HepG2 (cell line): Measurements from ENCODE around the gene CROT. TPM values are rescaled to one million over a fixed set of nuclear protein-coding genes. Genes with fewer than 3 reads are reported as not detected.

Experiments used
- CHD4 ChIP-seq: fragments of 200-600 bp; sonication (generic); IDR thresholded peaks from 2 replicates; pipeline ENCODE4 v1.7.0; 2017; ENCODE audit warnings: mild to moderate bottlenecking, low read length, borderline replicate concordance
- CREM ChIP-seq, 2 experiments: sonication (generic) in 1 of 2; formaldehyde crosslinking in 1 of 2; IDR thresholded peaks; 2 replicates each; pipeline versions ENCODE4 v1.4.0 to v1.6.1; 2016 to 2020; ENCODE audit warnings: antibody characterized with exemption in 1 of 2, mild to moderate bottlenecking in 1 of 2, missing genetic modification reagents in 1 of 2
- ELF3 ChIP-seq: IDR thresholded peaks from 2 replicates; pipeline ENCODE4 v1.6.1; 2016; ENCODE audit warnings: missing genetic modification reagents, missing compliant biosample characterization
- FOXM1 ChIP-seq: sonication (generic); formaldehyde crosslinking; IDR thresholded peaks from 2 replicates; pipeline ENCODE4 v1.5.0; 2020; ENCODE audit warnings: missing genetic modification reagents
- MAZ ChIP-seq, 2 experiments: sonication (generic) in 1 of 2; formaldehyde crosslinking in 1 of 2; IDR thresholded peaks; 2 replicates each; pipeline versions ENCODE4 v1.5.0 to v1.6.1; 2012 to 2020; ENCODE audit warnings: low read depth in 2 of 2, mild to moderate bottlenecking in 2 of 2, borderline replicate concordance in 1 of 2, improper control_type of control experiment in 1 of 2, low read length in 1 of 2, missing genetic modification reagents in 1 of 2, moderate library complexity in 1 of 2
- MEF2D ChIP-seq: sonication (generic); formaldehyde crosslinking; IDR thresholded peaks from 2 replicates; pipeline ENCODE4 v1.5.1; 2020; ENCODE audit warnings: mild to moderate bottlenecking, missing genetic modification reagents
- NPAS2 ChIP-seq: sonication (generic); formaldehyde crosslinking; IDR thresholded peaks from 2 replicates; pipeline ENCODE4 v1.8.0; 2022; ENCODE audit warnings: mild to moderate bottlenecking, missing genetic modification reagents, borderline replicate concordance
- SAP130 ChIP-seq: IDR thresholded peaks from 2 replicates; pipeline ENCODE4 v1.6.1; 2016; ENCODE audit warnings: low read depth
- ZMYM4 ChIP-seq: sonication (generic); formaldehyde crosslinking; IDR thresholded peaks from 2 replicates; pipeline ENCODE4 v1.8.1; 2023; ENCODE audit warnings: mild to moderate bottlenecking, missing genetic modification reagents
- ZNF703 ChIP-seq: sonication (generic); formaldehyde crosslinking; IDR thresholded peaks from 2 replicates; pipeline ENCODE4 v1.5.1; 2020; ENCODE audit warnings: missing genetic modification reagents, mild to moderate bottlenecking, moderate library complexity, borderline replicate concordance
- ZNF879 ChIP-seq: sonication (generic); formaldehyde crosslinking; IDR thresholded peaks from 2 replicates; pipeline ENCODE4 v1.8.1; 2023; ENCODE audit warnings: missing genetic modification reagents
- polyA plus RNA-seq, 8 experiments: library from polyadenylated mRNA; depleted of rRNA in 3 of 8; stranded (reverse) in 7 of 8; unstranded in 1 of 8; fragments of >200 nt; fragmentation: Illumina TruSeq in 4 of 8; extraction: Trizol in 4 of 8; gene quantifications; 2 replicates each; pipeline versions ENCODE4 v1.2.1 to v1.2.3, GENCODE V29; 2011 to 2016; ENCODE audit warnings: low read depth in 4 of 8, missing spikeins in 1 of 8, mixed read lengths in 1 of 8; ENCODE audit not compliant: insufficient read depth in 1 of 8
- total RNA-seq, 5 experiments: library from RNA; depleted of rRNA; stranded (reverse); fragments of >200 nt; fragmentation: Illumina TruSeq; extraction: Trizol; gene quantifications; 2 replicates each; pipeline ENCODE4 v1.2.3, GENCODE V29; 2016; ENCODE audit warnings: low read depth in 1 of 5
- TF ChIP-seq, protein P1 (sequence below): IDR thresholded peaks from 2 replicates; pipeline ENCODE4 v1.6.1; 2016; ENCODE audit warnings: control low read depth
- TF ChIP-seq, protein P2 (sequence below): IDR thresholded peaks from 2 replicates; pipeline ENCODE4 v1.6.1; 2016
- TF ChIP-seq, protein P3 (sequence below): sonication (generic); formaldehyde crosslinking; IDR thresholded peaks from 2 replicates; pipeline ENCODE4 v1.4.0; 2020; ENCODE audit warnings: missing genetic modification reagents
- TF ChIP-seq, protein P4 (sequence below): sonication (generic); formaldehyde crosslinking; conservative IDR thresholded peaks from 2 replicates; pipeline ENCODE4 v1.8.0; 2022; ENCODE audit warnings: missing genetic modification reagents
- TF ChIP-seq, protein P5 (sequence below): IDR thresholded peaks from 2 replicates; pipeline ENCODE4 v1.6.1; 2016; ENCODE audit warnings: missing compliant biosample characterization, missing genetic modification reagents, borderline replicate concordance
- TF ChIP-seq, protein P6 (sequence below): IDR thresholded peaks from 2 replicates; pipeline ENCODE4 v1.6.1; 2016; ENCODE audit warnings: low read depth
- TF ChIP-seq, protein P7 (sequence below): fragments of 450-650 bp; IDR thresholded peaks from 2 replicates; pipeline ENCODE4 v1.6.1; 2017

CROT gene
- total and polyA plus RNA-seq, 2 of the 13 experiments (the other 11 are each of a cell fraction or from before 2014, with no cell fraction given) = 5.0 to 13.7 TPM

DNA sequence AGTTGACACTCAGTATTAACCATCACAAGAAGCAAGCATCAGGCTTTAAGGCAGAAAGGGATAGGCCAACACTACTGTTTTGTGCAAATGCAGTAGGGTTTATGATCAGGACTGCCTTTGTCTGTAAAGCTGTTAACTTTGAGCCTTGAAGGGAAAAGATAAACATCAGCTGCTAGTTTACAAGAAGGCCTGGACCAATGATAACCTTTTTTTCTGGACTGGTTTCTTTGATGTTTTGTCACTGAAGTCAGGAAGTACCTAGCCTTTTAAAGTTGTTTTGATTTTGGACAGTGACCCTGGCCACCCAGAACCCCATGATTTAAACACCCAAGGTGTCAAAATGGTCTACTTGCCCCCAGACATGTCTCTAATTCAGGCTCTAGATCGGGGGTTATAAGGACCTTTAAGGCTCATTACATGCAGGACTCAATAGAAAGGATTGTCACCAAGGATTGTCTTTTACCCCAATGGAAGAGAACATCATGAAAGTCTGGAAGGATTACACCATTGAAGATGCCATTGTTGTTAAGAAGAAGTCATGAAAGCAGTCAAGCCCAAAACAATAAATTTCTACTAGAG is 50.1 kb downstream of the CROT start (continued):
- TF ChIP-seq, protein P1, sequence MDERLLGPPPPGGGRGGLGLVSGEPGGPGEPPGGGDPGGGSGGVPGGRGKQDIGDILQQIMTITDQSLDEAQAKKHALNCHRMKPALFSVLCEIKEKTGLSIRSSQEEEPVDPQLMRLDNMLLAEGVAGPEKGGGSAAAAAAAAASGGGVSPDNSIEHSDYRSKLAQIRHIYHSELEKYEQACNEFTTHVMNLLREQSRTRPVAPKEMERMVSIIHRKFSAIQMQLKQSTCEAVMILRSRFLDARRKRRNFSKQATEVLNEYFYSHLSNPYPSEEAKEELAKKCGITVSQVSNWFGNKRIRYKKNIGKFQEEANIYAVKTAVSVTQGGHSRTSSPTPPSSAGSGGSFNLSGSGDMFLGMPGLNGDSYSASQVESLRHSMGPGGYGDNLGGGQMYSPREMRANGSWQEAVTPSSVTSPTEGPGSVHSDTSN (CRISPR knock-in tag) = no peak
- TF ChIP-seq ZNF703 (CRISPR knock-in tag) (no peak), CREM (IDR thresholded peaks at IDR 0.05) (0 out of 2 replicates have a peak, but pooled peaks have one; percentile 40), CREM (CRISPR knock-in tag; IDR thresholded peaks at IDR 0.05) (no peak), SAP130 (CRISPR knock-in tag) (peak; percentile 62), ZMYM4 (CRISPR knock-in tag) (peak; percentile 29; the same call in 1 of the 2 replicates), MAZ (IDR thresholded peaks at IDR 0.05; ENCODE audit: borderline replicate concordance, low read depth, low read length) (no peak), MAZ (CRISPR knock-in tag; IDR thresholded peaks at IDR 0.05; ENCODE audit: low read depth) (no peak), ELF3 (CRISPR knock-in tag) (0 out of 2 replicates have a peak, but pooled peaks have one; percentile 39), CHD4 (no peak), NPAS2 (CRISPR knock-in tag) (no peak), ZNF879 (no peak), FOXM1 (CRISPR knock-in tag) (no peak), MEF2D (no peak)
- TF ChIP-seq, protein P2, sequence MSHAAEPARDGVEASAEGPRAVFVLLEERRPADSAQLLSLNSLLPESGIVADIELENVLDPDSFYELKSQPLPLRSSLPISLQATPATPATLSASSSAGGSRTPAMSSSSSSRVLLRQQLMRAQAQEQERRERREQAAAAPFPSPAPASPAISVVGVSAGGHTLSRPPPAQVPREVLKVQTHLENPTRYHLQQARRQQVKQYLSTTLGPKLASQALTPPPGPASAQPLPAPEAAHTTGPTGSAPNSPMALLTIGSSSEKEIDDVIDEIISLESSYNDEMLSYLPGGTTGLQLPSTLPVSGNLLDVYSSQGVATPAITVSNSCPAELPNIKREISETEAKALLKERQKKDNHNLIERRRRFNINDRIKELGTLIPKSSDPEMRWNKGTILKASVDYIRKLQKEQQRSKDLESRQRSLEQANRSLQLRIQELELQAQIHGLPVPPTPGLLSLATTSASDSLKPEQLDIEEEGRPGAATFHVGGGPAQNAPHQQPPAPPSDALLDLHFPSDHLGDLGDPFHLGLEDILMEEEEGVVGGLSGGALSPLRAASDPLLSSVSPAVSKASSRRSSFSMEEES (CRISPR knock-in tag) = peak; percentile 58
- TF ChIP-seq, protein P3, sequence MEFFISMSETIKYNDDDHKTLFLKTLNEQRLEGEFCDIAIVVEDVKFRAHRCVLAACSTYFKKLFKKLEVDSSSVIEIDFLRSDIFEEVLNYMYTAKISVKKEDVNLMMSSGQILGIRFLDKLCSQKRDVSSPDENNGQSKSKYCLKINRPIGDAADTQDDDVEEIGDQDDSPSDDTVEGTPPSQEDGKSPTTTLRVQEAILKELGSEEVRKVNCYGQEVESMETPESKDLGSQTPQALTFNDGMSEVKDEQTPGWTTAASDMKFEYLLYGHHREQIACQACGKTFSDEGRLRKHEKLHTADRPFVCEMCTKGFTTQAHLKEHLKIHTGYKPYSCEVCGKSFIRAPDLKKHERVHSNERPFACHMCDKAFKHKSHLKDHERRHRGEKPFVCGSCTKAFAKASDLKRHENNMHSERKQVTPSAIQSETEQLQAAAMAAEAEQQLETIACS (CRISPR knock-in tag) = no peak
- TF ChIP-seq, protein P4, sequence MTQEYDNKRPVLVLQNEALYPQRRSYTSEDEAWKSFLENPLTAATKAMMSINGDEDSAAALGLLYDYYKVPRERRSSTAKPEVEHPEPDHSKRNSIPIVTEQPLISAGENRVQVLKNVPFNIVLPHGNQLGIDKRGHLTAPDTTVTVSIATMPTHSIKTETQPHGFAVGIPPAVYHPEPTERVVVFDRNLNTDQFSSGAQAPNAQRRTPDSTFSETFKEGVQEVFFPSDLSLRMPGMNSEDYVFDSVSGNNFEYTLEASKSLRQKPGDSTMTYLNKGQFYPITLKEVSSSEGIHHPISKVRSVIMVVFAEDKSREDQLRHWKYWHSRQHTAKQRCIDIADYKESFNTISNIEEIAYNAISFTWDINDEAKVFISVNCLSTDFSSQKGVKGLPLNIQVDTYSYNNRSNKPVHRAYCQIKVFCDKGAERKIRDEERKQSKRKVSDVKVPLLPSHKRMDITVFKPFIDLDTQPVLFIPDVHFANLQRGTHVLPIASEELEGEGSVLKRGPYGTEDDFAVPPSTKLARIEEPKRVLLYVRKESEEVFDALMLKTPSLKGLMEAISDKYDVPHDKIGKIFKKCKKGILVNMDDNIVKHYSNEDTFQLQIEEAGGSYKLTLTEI (CRISPR knock-in tag) = no peak
- TF ChIP-seq, protein P5, sequence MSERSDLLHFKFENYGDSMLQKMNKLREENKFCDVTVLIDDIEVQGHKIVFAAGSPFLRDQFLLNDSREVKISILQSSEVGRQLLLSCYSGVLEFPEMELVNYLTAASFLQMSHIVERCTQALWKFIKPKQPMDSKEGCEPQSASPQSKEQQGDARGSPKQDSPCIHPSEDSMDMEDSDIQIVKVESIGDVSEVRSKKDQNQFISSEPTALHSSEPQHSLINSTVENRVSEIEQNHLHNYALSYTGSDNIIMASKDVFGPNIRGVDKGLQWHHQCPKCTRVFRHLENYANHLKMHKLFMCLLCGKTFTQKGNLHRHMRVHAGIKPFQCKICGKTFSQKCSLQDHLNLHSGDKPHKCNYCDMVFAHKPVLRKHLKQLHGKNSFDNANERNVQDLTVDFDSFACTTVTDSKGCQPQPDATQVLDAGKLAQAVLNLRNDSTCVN = peak; percentile 41; the same call in 1 of the 2 replicates
- TF ChIP-seq, protein P6, sequence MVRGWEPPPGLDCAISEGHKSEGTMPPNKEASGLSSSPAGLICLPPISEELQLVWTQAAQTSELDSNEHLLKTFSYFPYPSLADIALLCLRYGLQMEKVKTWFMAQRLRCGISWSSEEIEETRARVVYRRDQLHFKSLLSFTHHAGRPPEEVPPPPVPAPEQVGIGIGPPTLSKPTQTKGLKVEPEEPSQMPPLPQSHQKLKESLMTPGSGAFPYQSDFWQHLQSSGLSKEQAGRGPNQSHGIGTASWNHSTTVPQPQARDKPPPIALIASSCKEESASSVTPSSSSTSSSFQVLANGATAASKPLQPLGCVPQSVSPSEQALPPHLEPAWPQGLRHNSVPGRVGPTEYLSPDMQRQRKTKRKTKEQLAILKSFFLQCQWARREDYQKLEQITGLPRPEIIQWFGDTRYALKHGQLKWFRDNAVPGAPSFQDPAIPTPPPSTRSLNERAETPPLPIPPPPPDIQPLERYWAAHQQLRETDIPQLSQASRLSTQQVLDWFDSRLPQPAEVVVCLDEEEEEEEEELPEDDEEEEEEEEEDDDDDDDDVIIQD (CRISPR knock-in tag) = peak; percentile 77
- TF ChIP-seq, protein P7, sequence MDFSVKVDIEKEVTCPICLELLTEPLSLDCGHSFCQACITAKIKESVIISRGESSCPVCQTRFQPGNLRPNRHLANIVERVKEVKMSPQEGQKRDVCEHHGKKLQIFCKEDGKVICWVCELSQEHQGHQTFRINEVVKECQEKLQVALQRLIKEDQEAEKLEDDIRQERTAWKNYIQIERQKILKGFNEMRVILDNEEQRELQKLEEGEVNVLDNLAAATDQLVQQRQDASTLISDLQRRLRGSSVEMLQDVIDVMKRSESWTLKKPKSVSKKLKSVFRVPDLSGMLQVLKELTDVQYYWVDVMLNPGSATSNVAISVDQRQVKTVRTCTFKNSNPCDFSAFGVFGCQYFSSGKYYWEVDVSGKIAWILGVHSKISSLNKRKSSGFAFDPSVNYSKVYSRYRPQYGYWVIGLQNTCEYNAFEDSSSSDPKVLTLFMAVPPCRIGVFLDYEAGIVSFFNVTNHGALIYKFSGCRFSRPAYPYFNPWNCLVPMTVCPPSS = no peak
